ENCODE measurements around the gene CARD9.

Gene CARD9

GRCh38 chr9:136342181-136343120 lies 31.0 kb downstream of the CARD9 start:
- H3K36me3 ChIP-seq: no peaks in the 10 kb centered on the region
- no peaks in the 10 kb centered on the region for H3K9me3 ChIP-seq
- no peaks in the 10 kb centered on the region for H3K27me3 ChIP-seq
- H3K27ac ChIP-seq: no peak overlapping the region
- peak overlapping the region; percentile 42 to 64 for H3K4me3 ChIP-seq (ENCODE audit: low read depth in 1 of 2, low read length in 1 of 2)
- TF ChIP-seq CTCF (IDR thresholded peaks at IDR 0.05): no peak
- peaks cover 3 to 11% of the 10 kb centered on the region in 2 experiments for H3K4me1 ChIP-seq (ENCODE audit: control insufficient read depth in 1 of 2, insufficient read depth in 1 of 2, low read depth in 1 of 2, low read length in 1 of 2)

GRCh38 chr9:136341769-136342168 lies 31.7 kb downstream of the CARD9 start:
- no peak for TF ChIP-seq CTCF (IDR thresholded peaks at IDR 0.05)
- no peak overlapping the region for H3K27ac ChIP-seq
- no peak overlapping the region for H3K4me3 ChIP-seq (ENCODE audit: low read depth in 1 of 2, low read length in 1 of 2)
- peaks cover 3 to 11% of the 10 kb centered on the region in 2 experiments for H3K4me1 ChIP-seq (ENCODE audit: control insufficient read depth in 1 of 2, insufficient read depth in 1 of 2, low read depth in 1 of 2, low read length in 1 of 2)
- H3K27me3 ChIP-seq: no peaks in the 10 kb centered on the region
- no peaks in the 10 kb centered on the region for H3K9me3 ChIP-seq
- H3K36me3 ChIP-seq: no peaks in the 10 kb centered on the region

GRCh38 chr9:136341042-136341655 lies 32.3 kb downstream of the CARD9 start:
- no peak for TF ChIP-seq CTCF (IDR thresholded peaks at IDR 0.05)

GRCh38 chr9:136340356-136341041 lies 33.0 kb downstream of the CARD9 start:
- Histone ChIP-seq H3K4me1 (ENCODE audit: control insufficient read depth in 1 of 2, insufficient read depth in 1 of 2, low read depth in 1 of 2, low read length in 1 of 2) (peaks cover 3 to 11% of the 10 kb centered on the region in 2 experiments), H3K9me3 (no peaks in the 10 kb centered on the region), H3K4me3 (ENCODE audit: low read depth in 1 of 2, low read length in 1 of 2) (no peak overlapping the region), H3K36me3 (no peaks in the 10 kb centered on the region), H3K27me3 (no peaks in the 10 kb centered on the region), H3K27ac (no peak overlapping the region)
- TF ChIP-seq CTCF (IDR thresholded peaks at IDR 0.05): no peak

More at GRCh38 chr9:136341042-136341655, 32.3 kb downstream of the CARD9 start:
- Histone ChIP-seq H3K4me3 (ENCODE audit: low read depth in 1 of 2, low read length in 1 of 2) (no peak overlapping the region), H3K4me1 (ENCODE audit: control insufficient read depth in 1 of 2, insufficient read depth in 1 of 2, low read depth in 1 of 2, low read length in 1 of 2) (peaks cover 3 to 11% of the 10 kb centered on the region in 2 experiments), H3K27me3 (no peaks in the 10 kb centered on the region), H3K36me3 (no peaks in the 10 kb centered on the region), H3K9me3 (no peaks in the 10 kb centered on the region), H3K27ac (no peak overlapping the region)

- H3K27me3 ChIP-seq: no peaks in the 10 kb centered on the region
- H3K4me1 ChIP-seq (ENCODE audit: control insufficient read depth in 1 of 2, insufficient read depth in 1 of 2, low read depth in 1 of 2, low read length in 1 of 2): peaks cover 3 to 11% of the 10 kb centered on the region in 2 experiments
- no peak for TF ChIP-seq CTCF (IDR thresholded peaks at IDR 0.05)
- H3K9me3 ChIP-seq: no peaks in the 10 kb centered on the region
- no peak overlapping the region for H3K4me3 ChIP-seq (ENCODE audit: low read depth in 1 of 2, low read length in 1 of 2)
- H3K36me3 ChIP-seq: no peaks in the 10 kb centered on the region
- no peak overlapping the region for H3K27ac ChIP-seq
Observed at GRCh38 chr9:136339958-136340310, 33.5 kb downstream of the CARD9 start.
